AG20443 (cell line): ENCODE results near the gene SYT14.
"Not testable (repeated sequence)": the region's sequence is repeated elsewhere in the genome, so short reads cannot be mapped to it uniquely, and the experiment has no call there.

Source experiments
- DNase-seq: peaks from one replicate; pipeline ENCODE4 v3.0.0; 2012; ENCODE audit warnings: low spot score, mixed read lengths

Gene SYT14

GRCh38 chr1:210025870-210026269 lies 87.9 kb downstream of the SYT14 start:
- DNase-seq, result no peak

- no peak for DNase-seq
Observed at GRCh38 chr1:210027994-210028393, 90.0 kb downstream of the SYT14 start.

- DNase-seq, result no peak
Observed at GRCh38 chr1:210031473-210031872, 93.5 kb downstream of the SYT14 start.

GRCh38 chr1:210043058-210043457 lies 105.0 kb downstream of the SYT14 start:
- DNase-seq, result no peak

- DNase-seq, result no peak
Observed at GRCh38 chr1:210049616-210050015, 111.6 kb downstream of the SYT14 start.

GRCh38 chr1:210050491-210050890 lies 112.5 kb downstream of the SYT14 start:
- not testable (repeated sequence) for DNase-seq

- DNase-seq, result no peak
Observed at GRCh38 chr1:210053126-210053525, 115.1 kb downstream of the SYT14 start.

GRCh38 chr1:210057593-210057992 lies 119.6 kb downstream of the SYT14 start:
- DNase-seq, result no peak

GRCh38 chr1:210061992-210062391 lies 124.0 kb downstream of the SYT14 start:
- DNase-seq, result no peak

- DNase-seq, result no peak
Observed at GRCh38 chr1:210070531-210070930, 132.5 kb downstream of the SYT14 start.

GRCh38 chr1:210072129-210072528 lies 134.1 kb downstream of the SYT14 start:
- no peak for DNase-seq

- DNase-seq, result no peak
Observed at GRCh38 chr1:210072896-210073504, 135.0 kb downstream of the SYT14 start.

GRCh38 chr1:210074904-210075303 lies 136.9 kb downstream of the SYT14 start:
- DNase-seq, result no peak

- no peak for DNase-seq
Observed at GRCh38 chr1:210076620-210077019, 138.6 kb downstream of the SYT14 start.

- no peak for DNase-seq
Observed at GRCh38 chr1:210081494-210081893, 143.5 kb downstream of the SYT14 start.

GRCh38 chr1:210085359-210085758 lies 147.3 kb downstream of the SYT14 start:
- no peak for DNase-seq

- DNase-seq, result no peak
Observed at GRCh38 chr1:210087058-210087457, 149.0 kb downstream of the SYT14 start.

- DNase-seq, result no peak
Observed at GRCh38 chr1:210089855-210090254, 151.8 kb downstream of the SYT14 start.

- no peak for DNase-seq
Observed at GRCh38 chr1:210092366-210092765, 154.3 kb downstream of the SYT14 start.

- DNase-seq, result no peak
Observed at GRCh38 chr1:210093461-210093860, 155.4 kb downstream of the SYT14 start.

GRCh38 chr1:210098356-210098755 lies 160.3 kb downstream of the SYT14 start:
- no peak for DNase-seq

GRCh38 chr1:210099921-210100320 lies 161.9 kb downstream of the SYT14 start:
- DNase-seq, result no peak

- DNase-seq, result no peak
Observed at GRCh38 chr1:210104103-210104502, 166.1 kb downstream of the SYT14 start.

GRCh38 chr1:210112906-210113305 lies 174.9 kb downstream of the SYT14 start:
- not testable (repeated sequence) for DNase-seq

- no peak for DNase-seq
Observed at GRCh38 chr1:210117198-210117597, 179.2 kb downstream of the SYT14 start.
